Epithelial cell of esophagus (primary cell): ENCODE measurements around the gene MDH1.
"Not testable (repeated sequence)": the region's sequence is repeated elsewhere in the genome, so short reads cannot be mapped to it uniquely, and the experiment has no call there.

Experiments used
- DNase-seq: peaks from one replicate; pipeline ENCODE4 v3.0.0; 2010; ENCODE audit warnings: low read depth
- H3K4me3 ChIP-seq: 2 replicates; pipeline ENCODE4 v1.5.1; 2011; ENCODE audit warnings: mild to moderate bottlenecking, low read length, control low read depth
- TF ChIP-seq, protein P1 (sequence below): IDR thresholded peaks from 2 replicates; pipeline ENCODE4 v1.5.1; 2011; ENCODE audit warnings: low read depth, mild to moderate bottlenecking, low read length, control low read depth, inconsistent platforms; ENCODE audit not compliant: insufficient read depth; ENCODE audit errors: missing control alignments

MDH1 gene

GRCh38 chr2:63555931-63556330 is 32.8 kb upstream of the MDH1 start:
- TF ChIP-seq, protein P1, sequence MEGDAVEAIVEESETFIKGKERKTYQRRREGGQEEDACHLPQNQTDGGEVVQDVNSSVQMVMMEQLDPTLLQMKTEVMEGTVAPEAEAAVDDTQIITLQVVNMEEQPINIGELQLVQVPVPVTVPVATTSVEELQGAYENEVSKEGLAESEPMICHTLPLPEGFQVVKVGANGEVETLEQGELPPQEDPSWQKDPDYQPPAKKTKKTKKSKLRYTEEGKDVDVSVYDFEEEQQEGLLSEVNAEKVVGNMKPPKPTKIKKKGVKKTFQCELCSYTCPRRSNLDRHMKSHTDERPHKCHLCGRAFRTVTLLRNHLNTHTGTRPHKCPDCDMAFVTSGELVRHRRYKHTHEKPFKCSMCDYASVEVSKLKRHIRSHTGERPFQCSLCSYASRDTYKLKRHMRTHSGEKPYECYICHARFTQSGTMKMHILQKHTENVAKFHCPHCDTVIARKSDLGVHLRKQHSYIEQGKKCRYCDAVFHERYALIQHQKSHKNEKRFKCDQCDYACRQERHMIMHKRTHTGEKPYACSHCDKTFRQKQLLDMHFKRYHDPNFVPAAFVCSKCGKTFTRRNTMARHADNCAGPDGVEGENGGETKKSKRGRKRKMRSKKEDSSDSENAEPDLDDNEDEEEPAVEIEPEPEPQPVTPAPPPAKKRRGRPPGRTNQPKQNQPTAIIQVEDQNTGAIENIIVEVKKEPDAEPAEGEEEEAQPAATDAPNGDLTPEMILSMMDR, result no peak
- peak; percentile 49 for DNase-seq
- H3K4me3 ChIP-seq, result no peak overlapping the region

DNA sequence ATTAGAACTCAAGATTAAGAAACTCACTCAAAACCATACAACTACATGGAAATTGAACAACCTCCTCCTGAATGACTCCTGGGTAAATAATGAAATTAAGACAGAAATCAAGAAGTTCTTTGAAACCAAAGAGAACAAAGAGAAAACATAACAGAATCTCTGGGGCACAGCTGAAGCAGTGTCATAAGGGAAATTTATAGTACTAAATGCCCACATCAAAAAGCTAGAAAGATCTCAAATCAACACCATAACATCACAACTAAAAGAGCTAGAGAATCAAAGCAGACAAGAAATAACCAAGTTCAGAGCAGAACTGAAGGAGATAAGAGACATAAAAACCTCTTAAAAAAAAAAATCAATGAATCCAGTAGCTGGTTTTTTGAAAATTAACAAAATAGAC is 30.9 kb upstream of the MDH1 start:
- H3K4me3 ChIP-seq, DNase-seq: not testable (repeated sequence)

- DNase-seq, H3K4me3 ChIP-seq: not testable (repeated sequence)
Measured at GRCh38 chr2:63558922-63559321, 29.8 kb upstream of the MDH1 start.

DNA sequence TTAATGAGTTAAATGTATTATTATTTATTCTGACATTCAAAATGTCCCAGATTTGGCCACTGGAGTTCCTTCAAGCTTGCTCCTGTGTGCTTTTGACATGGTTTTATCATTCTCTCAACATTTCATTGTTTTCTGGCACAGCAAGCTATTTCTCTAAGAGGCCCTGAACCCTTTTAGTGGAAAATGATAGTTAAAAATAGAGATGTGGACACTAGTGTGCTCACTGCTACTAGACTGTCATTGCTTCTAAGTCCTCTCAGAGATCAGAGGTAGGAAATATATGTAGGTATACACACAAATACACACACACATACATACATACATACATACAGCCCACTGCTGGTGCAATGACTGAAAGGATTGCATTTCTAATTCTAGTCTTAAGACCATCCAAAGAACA is 26.0 kb upstream of the MDH1 start:
- H3K4me3 ChIP-seq, result no peak overlapping the region
- DNase-seq, result no peak
- TF ChIP-seq, protein P1, result no peak

GRCh38 chr2:63569740-63570139 is 19.0 kb upstream of the MDH1 start:
- H3K4me3 ChIP-seq, result no peak overlapping the region
- TF ChIP-seq, protein P1, result no peak
- no peak for DNase-seq

GRCh38 chr2:63571291-63571690 is 17.5 kb upstream of the MDH1 start:
- TF ChIP-seq, protein P1, result no peak
- DNase-seq, result no peak
- H3K4me3 ChIP-seq, result no peak overlapping the region

DNA sequence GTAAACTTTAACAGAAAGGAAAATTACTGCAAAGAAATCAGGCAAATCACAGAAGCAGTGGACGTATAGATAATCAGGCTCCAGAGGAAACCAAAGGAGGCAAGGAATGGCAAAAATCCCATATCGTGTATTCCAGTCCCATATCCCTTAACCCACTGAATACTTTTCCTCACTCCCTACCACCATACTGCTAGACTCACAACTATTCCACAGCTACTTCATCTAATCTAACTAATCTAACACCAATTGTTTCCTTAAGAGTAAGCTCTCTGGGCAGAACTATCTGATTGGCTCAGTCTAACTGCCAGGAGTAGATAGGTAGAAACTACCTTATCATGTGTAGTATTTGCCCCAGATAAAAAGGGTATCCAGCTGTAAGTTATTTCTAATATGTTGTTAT is 16.8 kb upstream of the MDH1 start:
- no peak overlapping the region for H3K4me3 ChIP-seq
- TF ChIP-seq, protein P1, result no peak
- DNase-seq, result no peak

- DNase-seq, H3K4me3 ChIP-seq: not testable (repeated sequence)
Measured at GRCh38 chr2:63573026-63573425, 15.7 kb upstream of the MDH1 start.

DNA sequence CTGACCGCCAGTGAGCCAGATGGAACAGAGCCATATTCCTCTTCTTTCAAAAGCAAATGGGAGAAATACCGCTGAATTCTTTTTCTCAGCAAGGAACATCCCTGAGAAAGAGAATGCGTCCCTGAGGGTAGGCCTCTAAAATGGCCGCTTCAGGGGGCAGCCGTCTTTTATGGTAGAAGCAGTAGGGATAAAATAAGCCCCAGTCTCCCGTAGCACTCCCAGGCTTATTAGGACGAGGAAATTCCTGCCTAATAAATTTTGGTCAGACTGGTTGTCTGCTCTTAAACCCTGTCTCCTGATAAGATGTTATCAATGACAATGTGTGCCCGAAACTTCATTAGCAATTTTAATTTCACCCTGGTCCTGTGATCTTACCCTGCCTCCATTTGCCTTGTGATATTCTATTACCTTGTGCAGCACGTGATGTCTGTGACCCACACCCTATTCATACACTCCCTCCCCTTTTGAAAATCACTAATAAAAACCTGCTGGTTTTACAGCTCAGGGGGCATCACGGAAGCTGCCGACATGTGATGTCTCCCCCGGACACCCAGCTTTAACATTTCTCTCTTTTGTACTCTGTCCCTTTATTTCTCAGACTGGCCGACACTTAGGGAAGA is 14.9 kb upstream of the MDH1 start:
- not testable (repeated sequence) for H3K4me3 ChIP-seq, DNase-seq
